ENCODE measurements around the gene TMEM184C. TPM values are rescaled to one million over a fixed set of nuclear protein-coding genes. Genes with fewer than 3 reads are reported as not detected.

Gene TMEM184C
- total RNA-seq, 4 donors from 2014 or later = 17.5 to 24.7 (median 21.3) TPM

- TF ChIP-seq POLR2A (IDR thresholded peaks at IDR 0.05) = no peak
- peak; percentile 80 to 91 (median 88) for TF ChIP-seq CTCF (IDR thresholded peaks at IDR 0.05)
- peaks cover 0 to 9% (median 0%) of the 10 kb centered on the region in 3 donors for H3K4me1 ChIP-seq
- H3K4me3 ChIP-seq = no peak overlapping the region
- H3K9me3 ChIP-seq = no peaks in the 10 kb centered on the region
- H3K27ac ChIP-seq = no peak overlapping the region
- H3K27me3 ChIP-seq = no peaks in the 10 kb centered on the region
- 29 to 33% methylated on average over 6 to 7 of the region's 7 CpGs for WGBS, 2 donors (ENCODE audit: low coverage in 1 of 2)
- peak; percentile 34 for ATAC-seq
- no peaks in the 10 kb centered on the region for H3K36me3 ChIP-seq
These were observed 90.9 kb downstream of the TMEM184C start for GRCh38 chr4:147707892-147708672.

GRCh38 chr4:147709999-147710398 is 92.8 kb downstream of the TMEM184C start:
- 94 to 97% methylated on average over 3 of the region's 5 CpGs for WGBS, 2 donors (ENCODE audit: low coverage in 1 of 2)
- H3K36me3 ChIP-seq = no peaks in the 10 kb centered on the region
- no peak overlapping the region for H3K27ac ChIP-seq
- no peak for TF ChIP-seq CTCF (IDR thresholded peaks at IDR 0.05)
- no peak for TF ChIP-seq POLR2A (IDR thresholded peaks at IDR 0.05)
- no peak for TF ChIP-seq POLR2AphosphoS5 (IDR thresholded peaks at IDR 0.05)
- TF ChIP-seq EP300 (IDR thresholded peaks at IDR 0.05) = no peak
- ATAC-seq = no peak
- no peaks in the 10 kb centered on the region for H3K27me3 ChIP-seq
- H3K4me3 ChIP-seq = no peak overlapping the region
- no peaks in the 10 kb centered on the region for H3K9me3 ChIP-seq
- peaks cover 0 to 17% (median 5%) of the 10 kb centered on the region in 3 donors for H3K4me1 ChIP-seq

GRCh38 chr4:147714575-147715401 is 97.6 kb downstream of the TMEM184C start:
- WGBS, 2 donors (ENCODE audit: low coverage in 1 of 2) = 86 to 93% methylated on average over 3 to 8 of the region's 8 CpGs
- Histone ChIP-seq H3K4me1 (peaks cover 0 to 8% (median 5%) of the 10 kb centered on the region in 3 donors), H3K36me3 (no peaks in the 10 kb centered on the region), H3K9me3 (no peaks in the 10 kb centered on the region), H3K27ac (peak overlapping the region in 2 of 4 donors; percentile 16 to 45), H3K27me3 (no peaks in the 10 kb centered on the region), H3K4me3 (no peak overlapping the region)
- TF ChIP-seq EP300 (IDR thresholded peaks at IDR 0.05) (no peak), POLR2AphosphoS5 (IDR thresholded peaks at IDR 0.05) (peak; percentile 49), POLR2A (IDR thresholded peaks at IDR 0.05) (no peak), CTCF (IDR thresholded peaks at IDR 0.05) (no peak)
- ATAC-seq = peak; percentile 94

GRCh38 chr4:147717878-147718277 is 100.7 kb downstream of the TMEM184C start:
- no peak overlapping the region for H3K4me3 ChIP-seq
- ATAC-seq = no peak
- no peaks in the 10 kb centered on the region for H3K36me3 ChIP-seq
- H3K27me3 ChIP-seq = no peaks in the 10 kb centered on the region
- TF ChIP-seq EP300 (IDR thresholded peaks at IDR 0.05) (no peak), POLR2A (IDR thresholded peaks at IDR 0.05) (no peak), POLR2AphosphoS5 (IDR thresholded peaks at IDR 0.05) (no peak), CTCF (IDR thresholded peaks at IDR 0.05) (no peak)
- WGBS, 2 donors (ENCODE audit: low coverage in 1 of 2) = 72 to 100% methylated on average over 1 of the region's 1 CpG
- no peaks in the 10 kb centered on the region for H3K9me3 ChIP-seq
- peaks cover 0 to 8% (median 5%) of the 10 kb centered on the region in 3 donors for H3K4me1 ChIP-seq
- no peak overlapping the region for H3K27ac ChIP-seq

Other genes with a start within 250 kb of the TMEM184C start
- gene EDNRA, start 136.3 kb upstream of the TMEM184C start, total RNA-seq = 10 to 100 TPM in 1 of 4 donors, 1 to 10 TPM in 3; 3.4 to 18.7 (median 7.7) TPM
- 10 to 100 TPM in 2 of 4 donors, 1 to 10 TPM in 2; 5.3 to 10.7 (median 9.0) TPM for gene PRMT9, start 66.8 kb downstream of the TMEM184C start, total RNA-seq
- gene ARHGAP10, start 114.7 kb downstream of the TMEM184C start, total RNA-seq = 100 to 1,000 TPM; 153 to 404 (median 215) TPM